GM12891 (cell line): ENCODE results near the gene TTLL1.

Experiments used
- PAX5 ChIP-seq: IDR thresholded peaks from 2 replicates; pipeline ENCODE4 v1.6.1; 2011; ENCODE audit warnings: low read length, moderate library complexity, mild to moderate bottlenecking; ENCODE audit not compliant: insufficient read depth, severe bottlenecking
- POLR2A ChIP-seq: IDR thresholded peaks from 2 replicates; pipeline ENCODE4 v1.6.1; 2011; ENCODE audit warnings: low read depth, low read length, control low read depth
- POLR2AphosphoS5 ChIP-seq: IDR thresholded peaks from 2 replicates; pipeline ENCODE4 v1.6.1; 2011; ENCODE audit warnings: low read depth, low read length, control low read depth
- POU2F2 ChIP-seq: IDR thresholded peaks from 2 replicates; pipeline ENCODE4 v1.6.1; 2011; ENCODE audit warnings: low read depth, mild to moderate bottlenecking, control low read depth, low read length, moderate library complexity
- SPI1 ChIP-seq: IDR thresholded peaks from 2 replicates; pipeline ENCODE4 v1.6.1; 2011; ENCODE audit warnings: low read depth, low read length, control low read depth
- TAF1 ChIP-seq: IDR thresholded peaks from 2 replicates; pipeline ENCODE4 v1.6.1; 2011; ENCODE audit warnings: low read depth, low read length, control low read depth

GRCh38 chr22:43128116-43128515 is 38.9 kb upstream of the TTLL1 start:
- TF ChIP-seq POLR2AphosphoS5, result no peak
- no peak for TF ChIP-seq POLR2A
- no peak for TF ChIP-seq SPI1
- TF ChIP-seq PAX5, result no peak
- TF ChIP-seq TAF1, result no peak
- no peak for TF ChIP-seq POU2F2
